ENCODE results near the gene TIMM23. TPM values are rescaled to one million over a fixed set of nuclear protein-coding genes. Genes with fewer than 3 reads are reported as not detected.
A peak's percentile ranks its signal among the peaks of the same experiment; 100 is the strongest.
"Not testable (repeated sequence)": the region's sequence is repeated elsewhere in the genome, so short reads cannot be mapped to it uniquely, and the experiment has no call there.

TIMM23 gene
- total RNA-seq, 1 donor from 2014 or later = 98.7 TPM

GRCh38 chr10:45983538-45984186, 11.4 kb downstream of the TIMM23 start:
- H3K4me3 ChIP-seq (ENCODE audit: low read depth, low read length); DNase-seq (ENCODE audit: low read depth): not testable (repeated sequence)
- peak; percentile 51 for TF ChIP-seq CTCF (conservative IDR thresholded peaks at IDR 0.05; ENCODE audit: low read depth, low read length)

- not testable (repeated sequence) for DNase-seq (ENCODE audit: low read depth)
Observed at GRCh38 chr10:45984473-45984872, 12.2 kb downstream of the TIMM23 start.

GRCh38 chr10:45985590-45985989, 13.3 kb downstream of the TIMM23 start:
- DNase-seq (ENCODE audit: low read depth); H3K4me3 ChIP-seq (ENCODE audit: low read depth, low read length): not testable (repeated sequence)

More at GRCh38 chr10:45984473-45984872, 12.2 kb downstream of the TIMM23 start:
- H3K4me3 ChIP-seq (ENCODE audit: low read depth, low read length) = not testable (repeated sequence)

GRCh38 chr10:45997557-45997956, 25.3 kb downstream of the TIMM23 start:
- TF ChIP-seq CTCF (conservative IDR thresholded peaks at IDR 0.05; ENCODE audit: low read depth, low read length) = no peak
- DNase-seq (ENCODE audit: low read depth) = no peak
- no peak overlapping the region for H3K4me3 ChIP-seq (ENCODE audit: low read depth, low read length)

GRCh38 chr10:45997994-45998763, 25.9 kb downstream of the TIMM23 start:
- H3K4me3 ChIP-seq (ENCODE audit: low read depth, low read length) = no peak overlapping the region
- no peak for DNase-seq (ENCODE audit: low read depth)
- no peak for TF ChIP-seq CTCF (conservative IDR thresholded peaks at IDR 0.05; ENCODE audit: low read depth, low read length)

GRCh38 chr10:45999955-46000354, 27.7 kb downstream of the TIMM23 start:
- not testable (repeated sequence) for H3K4me3 ChIP-seq (ENCODE audit: low read depth, low read length); DNase-seq (ENCODE audit: low read depth)

GRCh38 chr10:46000538-46000937, 28.2 kb downstream of the TIMM23 start:
- no peak for TF ChIP-seq CTCF (conservative IDR thresholded peaks at IDR 0.05; ENCODE audit: low read depth, low read length)
- DNase-seq (ENCODE audit: low read depth) = no peak
- H3K4me3 ChIP-seq (ENCODE audit: low read depth, low read length) = no peak overlapping the region

- TF ChIP-seq CTCF (conservative IDR thresholded peaks at IDR 0.05; ENCODE audit: low read depth, low read length) = no peak
- no peak for DNase-seq (ENCODE audit: low read depth)
Observed at GRCh38 chr10:46001187-46001756, 29.0 kb downstream of the TIMM23 start.

GRCh38 chr10:46002189-46002687, 29.9 kb downstream of the TIMM23 start:
- DNase-seq (ENCODE audit: low read depth); H3K4me3 ChIP-seq (ENCODE audit: low read depth, low read length): not testable (repeated sequence)

More at GRCh38 chr10:46001187-46001756, 29.0 kb downstream of the TIMM23 start:
- H3K4me3 ChIP-seq (ENCODE audit: low read depth, low read length) = no peak overlapping the region

All from epithelial cell of proximal tubule (primary cell).